GM19043 (cell line): ENCODE measurements around the gene NMT1.

Experiments
- ATAC-seq: cut with Tn5 transposase; IDR thresholded peaks from one replicate; pipeline ENCODE4 v1.9.1; 2021; ENCODE audit warnings: low read depth; ENCODE audit not compliant: unreplicated experiment

Gene NMT1

GRCh38 chr17:45131616-45132319 is 70.7 kb downstream of the NMT1 start:
- ATAC-seq = no peak

- no peak for ATAC-seq
Observed at GRCh38 chr17:45132320-45132571, 71.1 kb downstream of the NMT1 start, which contains the start of gene PLCD3. PLCD3 (minus strand) TSS chr17:45132515; CDS start chr17:45132410, 105 bp downstream.

- no peak for ATAC-seq
Observed at GRCh38 chr17:45132572-45133463, 71.7 kb downstream of the NMT1 start.

GRCh38 chr17:45135192-45135977 is 74.3 kb downstream of the NMT1 start, which contains the start of gene ACBD4:
ACBD4 (plus strand) TSS chr17:45135687; CDS start chr17:45136145, 458 bp downstream.
- ATAC-seq = peak; percentile 78

GRCh38 chr17:45135978-45136791 is 75.1 kb downstream of the NMT1 start:
- no peak for ATAC-seq

GRCh38 chr17:45136846-45137560 is 75.9 kb downstream of the NMT1 start:
- no peak for ATAC-seq

- ATAC-seq = no peak
Observed at GRCh38 chr17:45137561-45138305, 76.6 kb downstream of the NMT1 start.

GRCh38 chr17:45138911-45139532 is 77.9 kb downstream of the NMT1 start:
- no peak for ATAC-seq

- no peak for ATAC-seq
Observed at GRCh38 chr17:45139533-45139920, 78.4 kb downstream of the NMT1 start.

- ATAC-seq = no peak
Observed at GRCh38 chr17:45143094-45143670, 82.1 kb downstream of the NMT1 start.

- no peak for ATAC-seq
Observed at GRCh38 chr17:45143767-45144198, 82.7 kb downstream of the NMT1 start.

- no peak for ATAC-seq
Observed at GRCh38 chr17:45144199-45145034, 83.3 kb downstream of the NMT1 start.

- ATAC-seq = no peak
Observed at GRCh38 chr17:45145035-45145389, 83.9 kb downstream of the NMT1 start.

- ATAC-seq = no peak
Observed at GRCh38 chr17:45146166-45146565, 85.0 kb downstream of the NMT1 start.

GRCh38 chr17:45146592-45146889 is 85.4 kb downstream of the NMT1 start:
- no peak for ATAC-seq

- no peak for ATAC-seq
Observed at GRCh38 chr17:45146890-45147580, 85.9 kb downstream of the NMT1 start.
